22Rv1 (cell line): ENCODE data around the gene DLGAP3.

Source experiments
- CTCF ChIP-seq: fragments of 450-650 bp; IDR thresholded peaks from 2 replicates; pipeline ENCODE4 v1.5.1; 2017; ENCODE audit warnings: mild to moderate bottlenecking
- ZFX ChIP-seq: fragments of 450-650 bp; IDR thresholded peaks from 2 replicates; pipeline ENCODE4 v1.6.1; 2017; ENCODE audit warnings: antibody characterized with exemption, borderline replicate concordance

GRCh38 chr1:34852677-34853217 lies 76.7 kb downstream of the DLGAP3 start:
- TF ChIP-seq CTCF (peak; percentile 99), ZFX (no peak)
